ENCODE results near the gene C22orf23. TPM values are rescaled to one million over a fixed set of nuclear protein-coding genes. Genes with fewer than 3 reads are reported as not detected.

The C22orf23 gene
- total RNA-seq, result 0.32 TPM in 1 of 2 replicates, not detected in the other

DNA sequence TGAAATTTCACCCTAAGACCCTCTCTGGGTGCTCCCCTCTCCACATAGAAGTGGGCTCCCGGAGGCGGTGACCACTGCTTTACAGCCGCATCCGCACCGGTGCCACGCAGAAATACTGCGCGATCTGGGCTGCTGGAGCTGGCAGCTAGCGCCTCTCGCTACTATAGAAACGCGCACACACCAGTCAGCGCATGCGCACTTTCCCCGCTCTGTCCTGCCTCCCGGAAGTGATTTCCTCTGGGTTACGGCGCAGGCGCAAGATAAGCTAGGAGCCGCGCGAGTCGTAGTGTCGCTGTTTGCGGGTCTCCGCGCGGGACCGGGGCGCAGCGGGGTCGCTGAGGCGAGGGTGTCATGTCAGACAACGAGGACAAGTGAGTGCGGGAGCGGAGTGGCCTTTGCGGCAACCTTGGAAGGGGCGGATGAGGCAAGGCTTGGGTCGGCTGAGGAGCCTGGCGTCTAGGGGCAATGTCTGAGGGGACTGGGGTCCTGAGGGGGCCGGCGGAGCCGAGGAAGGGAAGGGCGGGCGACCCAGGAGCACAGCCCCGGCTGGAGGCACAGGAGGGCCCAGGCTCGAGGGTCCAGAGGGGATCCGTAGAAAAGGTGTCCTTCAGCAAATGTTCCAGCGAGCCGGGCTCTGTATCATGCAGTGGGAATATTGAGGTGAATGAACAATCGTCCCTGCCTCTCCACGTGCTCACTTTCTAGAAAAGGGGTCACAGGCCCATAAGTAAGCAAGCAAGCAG is at the start of gene C22orf23, which contains the start of gene POLR2F:
C22orf23 (minus strand) TSS at position 165 of the 743 bp plus-strand sequence. CDS start 452 bp downstream, outside the sequence.
POLR2F (plus strand) TSS at position 263 of the 743 bp plus-strand sequence; CDS start at position 352, 89 bp downstream.

DNA sequence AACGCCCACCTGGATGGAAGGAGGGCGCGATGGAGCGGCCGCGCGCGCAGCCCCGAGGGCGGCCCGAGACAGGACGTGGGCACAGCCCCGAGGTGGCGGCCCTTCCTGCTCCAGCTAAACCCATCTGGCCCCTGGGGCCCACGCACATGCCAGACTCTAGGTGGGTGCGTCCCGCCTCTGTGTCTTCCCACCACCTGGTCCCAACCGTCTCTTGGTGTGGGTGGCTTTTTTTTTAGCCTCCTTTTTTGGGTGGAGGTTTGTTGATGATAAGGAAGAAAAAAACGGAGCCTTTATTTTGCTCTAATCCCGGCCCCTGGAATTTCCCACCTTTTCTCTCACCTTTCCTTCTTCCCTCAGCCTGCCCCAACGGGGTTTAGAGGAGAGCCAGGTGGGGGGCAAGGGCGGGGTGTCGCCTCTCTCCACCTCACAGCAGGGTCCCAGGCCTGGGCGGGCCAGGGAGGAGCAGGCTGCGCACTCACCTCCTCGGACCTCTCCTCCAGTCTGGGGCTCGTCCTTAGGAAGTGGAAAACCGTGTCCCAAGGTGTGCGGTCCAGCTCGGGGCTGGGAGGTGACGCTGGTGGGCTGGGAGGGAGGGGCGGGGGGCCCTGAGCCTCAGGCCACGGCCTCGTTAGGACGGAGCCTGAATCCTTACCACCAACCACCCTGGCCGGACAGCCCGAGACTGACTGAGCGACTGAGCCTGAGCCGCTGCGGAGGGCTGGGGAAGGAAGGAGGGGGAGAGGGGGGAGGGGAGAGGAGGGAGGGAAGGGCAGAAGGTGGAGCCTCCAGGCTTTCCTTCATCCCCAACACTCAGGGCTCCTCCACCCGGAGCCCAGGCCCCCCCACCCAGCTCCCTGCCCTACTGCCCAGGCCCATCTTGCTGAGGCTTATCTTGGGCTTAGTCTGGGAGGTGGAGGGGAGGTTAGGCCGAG is 30.7 kb upstream of the C22orf23 start, which contains the start of gene SOX10:
SOX10 (minus strand) TSS at position 696 of the 932 bp plus-strand sequence. CDS start 771 bp downstream, outside the sequence.

DNA sequence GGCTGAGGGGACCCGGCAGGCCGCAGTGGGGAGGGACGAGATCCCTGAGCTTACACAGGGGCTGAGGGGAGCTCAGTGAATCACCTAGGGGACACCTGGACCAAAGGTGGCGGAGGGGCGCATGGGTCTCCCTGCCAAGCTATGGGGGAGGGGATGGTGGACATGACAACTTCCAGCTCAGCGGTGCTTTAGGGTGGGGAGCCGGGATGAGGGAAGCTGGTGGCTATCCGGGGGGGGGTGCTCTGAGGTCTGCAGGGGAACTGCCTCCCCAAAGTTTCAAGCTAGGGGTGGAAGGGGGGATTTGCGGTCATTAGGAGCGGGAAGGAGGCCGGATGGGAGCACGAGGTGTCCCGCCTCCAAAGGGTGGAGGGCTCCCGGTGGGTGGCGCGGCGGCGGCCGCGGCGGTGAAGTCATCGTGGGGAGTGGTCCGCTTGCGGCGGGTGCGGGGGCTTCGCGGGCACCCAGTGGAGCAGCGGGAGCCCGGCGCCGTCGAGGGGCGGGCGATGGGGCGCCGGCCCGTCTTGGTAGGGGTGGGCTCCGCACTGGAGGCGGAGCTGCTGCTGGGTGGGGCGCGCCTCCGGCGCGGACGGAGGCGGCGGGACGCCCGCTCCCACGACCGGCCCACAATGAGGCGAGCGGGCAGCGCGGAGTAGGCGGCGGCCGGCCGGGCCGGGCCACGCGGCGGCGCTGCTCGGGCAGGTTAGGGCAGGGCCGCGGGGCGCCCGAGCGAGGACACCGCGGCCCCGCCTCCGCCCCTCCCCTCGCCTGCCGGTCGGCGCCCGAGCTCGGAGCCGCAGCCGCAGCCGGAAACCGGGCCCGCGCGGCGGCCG is 47.7 kb downstream of the C22orf23 start, which contains the start of gene MICALL1:
MICALL1 (plus strand) TSS at position 764 of the 830 bp plus-strand sequence. CDS start 126 bp downstream, outside the sequence.

Other genes starting within 250 kb of the C22orf23 start
- gene GCAT, start 145.7 kb downstream of the C22orf23 start, total RNA-seq, result 38.1 and 57.2 TPM in 2 replicates
- gene GALR3, start 130.2 kb downstream of the C22orf23 start, total RNA-seq, result 0.32 TPM in 1 of 2 replicates, not detected in the other
- 42.9 and 46.8 TPM in 2 replicates for gene ANKRD54, start 109.3 kb downstream of the C22orf23 start, total RNA-seq
- 173 and 313 TPM in 2 replicates for gene EIF3L, start 104.2 kb downstream of the C22orf23 start, total RNA-seq
- 22.7 and 23.7 TPM in 2 replicates for gene MICALL1, start 47.3 kb downstream of the C22orf23 start, total RNA-seq
- 46.0 and 78.0 TPM in 2 replicates for gene POLR2F, start 98 bp upstream of the C22orf23 start, total RNA-seq
- gene SOX10, start 31.0 kb upstream of the C22orf23 start, total RNA-seq, result not detected in 2 replicates
- 5.8 and 17.8 TPM in 2 replicates for gene PICK1, start 103.8 kb upstream of the C22orf23 start, total RNA-seq
- gene SLC16A8, start 130.6 kb upstream of the C22orf23 start, total RNA-seq, result under 0.01 TPM in 1 of 2 replicates, not detected in the other
- not detected in 2 replicates for gene BAIAP2L2, start 157.1 kb upstream of the C22orf23 start, total RNA-seq
- 1.9 and 9.4 TPM in 2 replicates for gene PLA2G6, start 228.2 kb upstream of the C22orf23 start, total RNA-seq
- gene MAFF, start 248.4 kb upstream of the C22orf23 start, total RNA-seq, result 43.5 and 66.6 TPM in 2 replicates